ENCODE results near the gene REV3L.
A peak's percentile ranks its signal among the peaks of the same experiment; 100 is the strongest.

The REV3L gene

GRCh38 chr6:111361648-111362047 is 121.4 kb downstream of the REV3L start:
- DNase-seq (ENCODE audit: low read depth) = peak; percentile 33
- TF ChIP-seq, protein P1, sequence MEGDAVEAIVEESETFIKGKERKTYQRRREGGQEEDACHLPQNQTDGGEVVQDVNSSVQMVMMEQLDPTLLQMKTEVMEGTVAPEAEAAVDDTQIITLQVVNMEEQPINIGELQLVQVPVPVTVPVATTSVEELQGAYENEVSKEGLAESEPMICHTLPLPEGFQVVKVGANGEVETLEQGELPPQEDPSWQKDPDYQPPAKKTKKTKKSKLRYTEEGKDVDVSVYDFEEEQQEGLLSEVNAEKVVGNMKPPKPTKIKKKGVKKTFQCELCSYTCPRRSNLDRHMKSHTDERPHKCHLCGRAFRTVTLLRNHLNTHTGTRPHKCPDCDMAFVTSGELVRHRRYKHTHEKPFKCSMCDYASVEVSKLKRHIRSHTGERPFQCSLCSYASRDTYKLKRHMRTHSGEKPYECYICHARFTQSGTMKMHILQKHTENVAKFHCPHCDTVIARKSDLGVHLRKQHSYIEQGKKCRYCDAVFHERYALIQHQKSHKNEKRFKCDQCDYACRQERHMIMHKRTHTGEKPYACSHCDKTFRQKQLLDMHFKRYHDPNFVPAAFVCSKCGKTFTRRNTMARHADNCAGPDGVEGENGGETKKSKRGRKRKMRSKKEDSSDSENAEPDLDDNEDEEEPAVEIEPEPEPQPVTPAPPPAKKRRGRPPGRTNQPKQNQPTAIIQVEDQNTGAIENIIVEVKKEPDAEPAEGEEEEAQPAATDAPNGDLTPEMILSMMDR (IDR thresholded peaks at IDR 0.05; ENCODE audit: low read depth, low read length) = peak; percentile 29
- no peak for TF ChIP-seq MYC (IDR thresholded peaks at IDR 0.05; ENCODE audit: low read depth, low read length)
- no peak overlapping the region for H3K4me3 ChIP-seq (ENCODE audit: low read depth, low read length)

DNA sequence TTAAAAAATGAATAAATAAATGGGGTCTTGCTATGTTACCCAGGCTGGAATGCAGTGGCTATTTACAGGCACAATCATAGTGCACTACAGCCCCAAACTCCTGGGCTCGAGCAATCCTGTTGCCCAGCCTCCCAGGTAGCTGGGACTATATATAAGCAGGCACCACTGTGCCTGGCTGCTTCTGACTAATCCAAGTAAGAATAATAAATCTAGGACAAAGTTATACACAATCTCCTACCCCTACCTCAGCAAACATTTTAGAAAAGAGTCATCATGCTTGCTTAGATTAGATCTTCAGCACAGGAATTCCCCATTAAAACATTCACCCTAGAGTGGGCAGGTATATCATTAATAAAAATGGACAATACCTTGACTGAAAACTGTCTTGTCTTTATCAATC is 124.6 kb downstream of the REV3L start:
- DNase-seq (ENCODE audit: low read depth) = no peak
- H3K4me3 ChIP-seq (ENCODE audit: low read depth, low read length) = no peak overlapping the region
- TF ChIP-seq POLR2A (IDR thresholded peaks at IDR 0.05; ENCODE audit: extremely low read depth, insufficient read length) (no peak), MAX (IDR thresholded peaks at IDR 0.05; ENCODE audit: low read depth, low read length) (no peak), MYC (IDR thresholded peaks at IDR 0.05; ENCODE audit: low read depth, low read length) (no peak)
- TF ChIP-seq, protein P1 (IDR thresholded peaks at IDR 0.05; ENCODE audit: low read depth, low read length) = no peak

- TF ChIP-seq MAX (IDR thresholded peaks at IDR 0.05; ENCODE audit: low read depth, low read length) = no peak
- TF ChIP-seq MYC (IDR thresholded peaks at IDR 0.05; ENCODE audit: low read depth, low read length) = no peak
- TF ChIP-seq, protein P1 (IDR thresholded peaks at IDR 0.05; ENCODE audit: low read depth, low read length) = no peak
- no peak for TF ChIP-seq POLR2A (IDR thresholded peaks at IDR 0.05; ENCODE audit: extremely low read depth, insufficient read length)
- H3K4me3 ChIP-seq (ENCODE audit: low read depth, low read length) = no peak overlapping the region
- no peak for DNase-seq (ENCODE audit: low read depth)
These were observed 125.3 kb downstream of the REV3L start for GRCh38 chr6:111357705-111358104.

DNA sequence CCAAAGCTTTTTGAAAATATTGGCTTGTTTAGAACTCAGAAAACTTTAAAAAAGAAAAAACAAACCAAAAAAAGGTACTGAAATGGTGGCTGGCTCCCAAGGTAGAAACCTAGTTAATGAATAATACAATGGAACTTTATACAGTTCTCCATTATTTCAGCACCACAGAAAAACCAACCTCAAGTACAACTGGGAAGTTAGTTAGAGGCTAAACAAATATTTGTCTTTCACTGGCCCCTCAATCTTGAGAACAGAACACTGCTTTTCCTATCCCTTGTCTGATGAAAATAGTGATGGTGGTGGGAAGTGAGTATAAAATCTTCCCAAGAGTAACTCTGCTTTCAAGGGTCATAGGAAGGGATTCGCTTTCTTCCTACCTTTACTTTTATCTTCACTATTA is 126.5 kb downstream of the REV3L start:
- DNase-seq (ENCODE audit: low read depth) = no peak
- TF ChIP-seq MAX (IDR thresholded peaks at IDR 0.05; ENCODE audit: low read depth, low read length) = no peak
- TF ChIP-seq POLR2A (IDR thresholded peaks at IDR 0.05; ENCODE audit: extremely low read depth, insufficient read length) = no peak
- TF ChIP-seq MYC (IDR thresholded peaks at IDR 0.05; ENCODE audit: low read depth, low read length) = no peak
- TF ChIP-seq, protein P1 (IDR thresholded peaks at IDR 0.05; ENCODE audit: low read depth, low read length) = no peak
- H3K4me3 ChIP-seq (ENCODE audit: low read depth, low read length) = no peak overlapping the region

GRCh38 chr6:111354758-111355555 is 128.1 kb downstream of the REV3L start:
- TF ChIP-seq MYC (IDR thresholded peaks at IDR 0.05; ENCODE audit: low read depth, low read length) (no peak), POLR2A (IDR thresholded peaks at IDR 0.05; ENCODE audit: extremely low read depth, insufficient read length) (no peak), MAX (IDR thresholded peaks at IDR 0.05; ENCODE audit: low read depth, low read length) (no peak)
- TF ChIP-seq, protein P1 (IDR thresholded peaks at IDR 0.05; ENCODE audit: low read depth, low read length) = no peak
- H3K4me3 ChIP-seq (ENCODE audit: low read depth, low read length) = no peak overlapping the region
- no peak for DNase-seq (ENCODE audit: low read depth)
